NOMO-1 treated with dmso at 0.1 percent for 144 hours (cell line): ENCODE measurements around the gene DAB1.

Source experiments
- DNase-seq: peaks from one replicate; lab custom pipeline; 2025; ENCODE audit not compliant: unreplicated experiment; lab: John Stamatoyannopoulos, UW

The DAB1 gene

GRCh38 chr1:57086154-57086553 lies 337.7 kb downstream of the DAB1 start:
- no peak for DNase-seq

- no peak for DNase-seq
These were observed 339.2 kb downstream of the DAB1 start for GRCh38 chr1:57084701-57085100.

- DNase-seq, result no peak
These were observed 341.0 kb downstream of the DAB1 start for GRCh38 chr1:57082711-57083439.

- DNase-seq, result no peak
These were observed 344.3 kb downstream of the DAB1 start for GRCh38 chr1:57079454-57080157.

- no peak for DNase-seq
These were observed 351.3 kb downstream of the DAB1 start for GRCh38 chr1:57072401-57073110.

GRCh38 chr1:57067863-57068262 lies 356.0 kb downstream of the DAB1 start:
- no peak for DNase-seq

GRCh38 chr1:57066980-57067610 lies 356.8 kb downstream of the DAB1 start:
- DNase-seq, result no peak

- no peak for DNase-seq
These were observed 358.4 kb downstream of the DAB1 start for GRCh38 chr1:57065442-57065841.

- no peak for DNase-seq
These were observed 359.3 kb downstream of the DAB1 start for GRCh38 chr1:57064379-57065140.

- DNase-seq, result no peak
These were observed 360.3 kb downstream of the DAB1 start for GRCh38 chr1:57063406-57064125.

- no peak for DNase-seq
These were observed 362.5 kb downstream of the DAB1 start for GRCh38 chr1:57061369-57061768.

GRCh38 chr1:57060451-57060850 lies 363.4 kb downstream of the DAB1 start:
- DNase-seq, result no peak

GRCh38 chr1:57058652-57059501 lies 365.0 kb downstream of the DAB1 start:
- no peak for DNase-seq

- DNase-seq, result no peak
These were observed 375.0 kb downstream of the DAB1 start for GRCh38 chr1:57048856-57049255.

GRCh38 chr1:57046462-57046861 lies 377.4 kb downstream of the DAB1 start:
- no peak for DNase-seq

GRCh38 chr1:57041901-57042300 lies 382.0 kb downstream of the DAB1 start:
- no peak for DNase-seq

- no peak for DNase-seq
These were observed 383.0 kb downstream of the DAB1 start for GRCh38 chr1:57040811-57041210.

- DNase-seq, result no peak
These were observed 386.9 kb downstream of the DAB1 start for GRCh38 chr1:57036641-57037579.
